ENCODE measurements around the gene CCDC112. TPM values are rescaled to one million over a fixed set of nuclear protein-coding genes. Genes with fewer than 3 reads are reported as not detected.
A peak's percentile ranks its signal among the peaks of the same experiment; 100 is the strongest.

The CCDC112 gene
- total and polyA plus RNA-seq, 5 donors from 2014 or later: 0.89 to 2.7 (median 1.8) TPM

DNA sequence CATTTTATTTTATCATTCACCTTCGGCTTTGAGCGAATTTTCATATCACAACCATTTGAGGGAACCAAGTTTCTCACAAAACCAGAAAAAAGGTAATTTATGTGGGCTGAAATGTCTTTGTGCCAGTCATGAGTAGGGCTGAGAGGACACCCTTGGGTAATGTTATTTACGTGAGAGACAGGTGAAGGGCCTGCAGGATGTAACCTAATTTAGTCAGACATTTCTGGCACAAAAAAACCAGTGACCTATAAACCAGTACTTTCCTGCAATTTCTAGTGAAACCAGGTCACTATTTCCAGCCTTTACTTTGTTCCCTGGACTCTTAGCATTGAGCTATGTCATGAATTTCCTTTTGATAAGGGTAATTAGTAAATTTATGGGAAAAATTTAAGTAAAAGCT lies 17.2 kb upstream of the CCDC112 start:
- no peaks in the 10 kb centered on the region for H3K4me1 Mint-ChIP-seq
- no peaks in the 10 kb centered on the region for H3K9me3 ChIP-seq (ENCODE audit: control insufficient read depth in 2 of 2, low read length in 2 of 2)
- H3K36me3 Mint-ChIP-seq: no peaks in the 10 kb centered on the region
- no peak overlapping the region for H3K27ac ChIP-seq (ENCODE audit: insufficient read depth, low read length, poor library complexity, severe bottlenecking)
- peaks cover 53% of the 10 kb centered on the region for H3K27me3 Mint-ChIP-seq
- no peak overlapping the region for H3K4me3 Mint-ChIP-seq
- peaks cover 18% of the 10 kb centered on the region for H3K27me3 ChIP-seq (ENCODE audit: control insufficient read depth, insufficient read depth, low read length)
- H3K4me1 ChIP-seq (ENCODE audit: control insufficient read depth, insufficient read depth, low read length, poor library complexity, severe bottlenecking): no peaks in the 10 kb centered on the region
- peaks cover 0 to 2% (median 0%) of the 10 kb centered on the region in 7 donors for H3K9me3 Mint-ChIP-seq
- no peak for ATAC-seq (ENCODE audit: low read depth in 2 of 2)
- DNase-seq: no peak
- no peak overlapping the region for H3K4me3 ChIP-seq (ENCODE audit: low read depth, low read length)
- H3K27ac Mint-ChIP-seq: no peak overlapping the region
- H3K36me3 ChIP-seq (ENCODE audit: control insufficient read depth, insufficient read depth, low read length): no peaks in the 10 kb centered on the region

DNA sequence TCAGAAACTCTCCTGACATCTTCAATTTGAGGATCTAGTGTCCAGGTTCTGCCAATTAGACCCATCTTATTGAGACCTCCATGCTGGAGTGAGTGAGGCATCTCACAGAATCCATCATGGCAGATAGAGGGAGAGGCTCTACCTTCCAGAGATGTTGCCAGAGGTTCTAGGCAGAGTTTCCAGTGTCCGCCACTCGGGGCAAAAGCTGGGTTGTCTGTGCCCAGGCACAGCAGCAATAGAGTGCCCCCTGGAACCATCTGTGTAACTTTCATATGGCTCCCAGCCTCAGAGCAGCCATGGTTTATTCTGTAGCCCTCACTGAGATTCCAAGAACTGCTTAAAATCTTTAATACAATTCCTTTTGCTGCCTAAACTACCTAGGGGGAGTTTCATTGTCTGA lies 16.6 kb upstream of the CCDC112 start:
- H3K36me3 ChIP-seq (ENCODE audit: control insufficient read depth, insufficient read depth, low read length): no peaks in the 10 kb centered on the region
- Mint-ChIP-seq H3K4me1 (no peaks in the 10 kb centered on the region), H3K4me3 (no peak overlapping the region), H3K9me3 (peaks cover 0 to 1% (median 0%) of the 10 kb centered on the region in 7 donors), H3K27me3 (peaks cover 53% of the 10 kb centered on the region), H3K27ac (no peak overlapping the region), H3K36me3 (no peaks in the 10 kb centered on the region)
- DNase-seq: no peak
- H3K4me1 ChIP-seq (ENCODE audit: control insufficient read depth, insufficient read depth, low read length, poor library complexity, severe bottlenecking): no peaks in the 10 kb centered on the region
- no peak overlapping the region for H3K4me3 ChIP-seq (ENCODE audit: low read depth, low read length)
- no peaks in the 10 kb centered on the region for H3K9me3 ChIP-seq (ENCODE audit: control insufficient read depth in 2 of 2, low read length in 2 of 2)
- H3K27ac ChIP-seq (ENCODE audit: insufficient read depth, low read length, poor library complexity, severe bottlenecking): no peak overlapping the region
- ATAC-seq (ENCODE audit: low read depth in 2 of 2): no peak
- H3K27me3 ChIP-seq (ENCODE audit: control insufficient read depth, insufficient read depth, low read length): peaks cover 22% of the 10 kb centered on the region

DNA sequence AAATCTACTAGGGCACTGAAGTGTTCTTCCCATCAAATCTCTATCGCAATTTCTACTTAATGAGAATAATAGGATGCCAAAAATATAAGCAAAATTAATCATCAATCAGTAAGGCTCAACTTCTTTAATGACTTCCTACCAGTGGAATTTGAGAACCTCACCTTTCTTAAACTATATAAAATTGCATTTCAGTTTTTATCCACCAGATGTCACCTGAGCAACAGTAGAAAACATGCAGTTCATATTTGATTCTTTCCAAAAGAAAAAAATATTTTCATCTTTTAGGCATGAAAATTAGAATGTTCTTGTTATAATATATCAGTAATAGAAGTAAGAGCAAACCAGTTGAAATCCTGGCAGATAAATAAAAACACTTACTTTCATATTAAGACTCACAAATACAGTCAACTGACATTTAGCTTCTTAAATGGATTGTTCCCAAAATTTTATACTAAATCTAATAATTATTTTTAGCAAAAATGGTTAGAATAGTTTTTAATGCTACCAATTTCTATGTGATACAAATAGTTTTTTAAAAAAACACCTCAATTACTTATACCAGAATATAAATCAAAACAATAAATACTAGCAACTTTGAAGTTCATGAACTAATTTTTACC lies 13.4 kb upstream of the CCDC112 start:
- Histone ChIP-seq H3K27me3 (ENCODE audit: control insufficient read depth, insufficient read depth, low read length) (peaks cover 28% of the 10 kb centered on the region), H3K27ac (ENCODE audit: insufficient read depth, low read length, poor library complexity, severe bottlenecking) (no peak overlapping the region), H3K9me3 (ENCODE audit: control insufficient read depth in 2 of 2, low read length in 2 of 2) (no peaks in the 10 kb centered on the region), H3K4me3 (ENCODE audit: low read depth, low read length) (no peak overlapping the region), H3K36me3 (ENCODE audit: control insufficient read depth, insufficient read depth, low read length) (no peaks in the 10 kb centered on the region), H3K4me1 (ENCODE audit: control insufficient read depth, insufficient read depth, low read length, poor library complexity, severe bottlenecking) (no peaks in the 10 kb centered on the region)
- DNase-seq: peak in 2 of 3 donors; percentile 53
- H3K27me3 Mint-ChIP-seq: peaks cover 34% of the 10 kb centered on the region
- no peaks in the 10 kb centered on the region for H3K9me3 Mint-ChIP-seq
- ATAC-seq (ENCODE audit: low read depth in 2 of 2): peak in 1 of 2 donors; percentile 53
- no peak overlapping the region for H3K4me3 Mint-ChIP-seq
- no peak overlapping the region for H3K27ac Mint-ChIP-seq
- no peaks in the 10 kb centered on the region for H3K36me3 Mint-ChIP-seq
- H3K4me1 Mint-ChIP-seq: no peaks in the 10 kb centered on the region

DNA sequence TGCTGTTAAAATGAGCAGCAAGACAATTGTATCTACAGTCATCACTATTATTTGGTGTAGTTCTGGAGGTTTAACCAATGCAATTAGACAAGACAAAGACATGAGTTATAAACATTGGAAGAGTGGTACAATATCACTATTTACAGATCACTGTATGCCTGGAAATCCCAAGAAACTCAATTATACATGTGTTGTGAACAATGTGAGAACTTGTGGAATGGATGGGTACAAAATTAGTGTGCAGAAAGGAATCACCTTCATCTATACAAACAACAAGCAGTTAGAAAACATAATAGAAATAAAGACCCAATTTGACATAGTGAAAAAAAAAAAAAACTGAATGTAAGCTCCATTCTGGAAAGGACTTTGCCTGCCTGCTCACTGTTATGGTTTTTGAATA lies 12.4 kb upstream of the CCDC112 start:
- Mint-ChIP-seq H3K27me3 (peaks cover 34% of the 10 kb centered on the region), H3K9me3 (no peaks in the 10 kb centered on the region), H3K4me1 (no peaks in the 10 kb centered on the region), H3K36me3 (no peaks in the 10 kb centered on the region), H3K4me3 (no peak overlapping the region), H3K27ac (no peak overlapping the region)
- no peak for DNase-seq
- no peak for ATAC-seq (ENCODE audit: low read depth in 2 of 2)
- no peaks in the 10 kb centered on the region for H3K36me3 ChIP-seq (ENCODE audit: control insufficient read depth, insufficient read depth, low read length)
- H3K27ac ChIP-seq (ENCODE audit: insufficient read depth, low read length, poor library complexity, severe bottlenecking): no peak overlapping the region
- no peaks in the 10 kb centered on the region for H3K9me3 ChIP-seq (ENCODE audit: control insufficient read depth in 2 of 2, low read length in 2 of 2)
- peaks cover 31% of the 10 kb centered on the region for H3K27me3 ChIP-seq (ENCODE audit: control insufficient read depth, insufficient read depth, low read length)
- no peak overlapping the region for H3K4me3 ChIP-seq (ENCODE audit: low read depth, low read length)
- no peaks in the 10 kb centered on the region for H3K4me1 ChIP-seq (ENCODE audit: control insufficient read depth, insufficient read depth, low read length, poor library complexity, severe bottlenecking)

DNA sequence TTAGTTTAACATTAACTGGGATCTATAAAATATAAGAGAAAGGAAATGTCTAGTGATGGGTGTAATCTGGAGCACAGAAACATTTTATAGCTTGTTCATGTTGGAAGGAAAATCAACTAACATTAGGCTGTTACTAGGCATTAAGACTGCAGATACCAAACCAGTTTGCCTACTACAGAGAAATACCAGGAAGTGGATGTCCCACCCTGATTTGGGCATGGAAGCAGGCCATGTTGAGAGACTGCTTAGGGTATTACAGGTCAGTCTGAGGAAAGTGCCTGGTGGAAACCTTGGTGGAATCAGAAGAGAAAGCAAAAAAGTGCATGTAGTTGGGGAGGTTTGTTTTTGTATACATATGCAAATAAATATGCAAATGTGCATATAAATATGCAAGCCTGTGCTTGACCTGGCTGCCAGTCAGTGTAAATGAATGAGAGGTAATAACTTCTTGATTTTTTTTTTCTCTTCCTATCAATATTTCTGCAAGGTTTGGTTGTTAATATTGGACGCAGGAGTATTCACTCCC lies 9.6 kb upstream of the CCDC112 start:
- no peak overlapping the region for H3K4me3 ChIP-seq (ENCODE audit: low read depth, low read length)
- H3K4me3 Mint-ChIP-seq: no peak overlapping the region

DNA sequence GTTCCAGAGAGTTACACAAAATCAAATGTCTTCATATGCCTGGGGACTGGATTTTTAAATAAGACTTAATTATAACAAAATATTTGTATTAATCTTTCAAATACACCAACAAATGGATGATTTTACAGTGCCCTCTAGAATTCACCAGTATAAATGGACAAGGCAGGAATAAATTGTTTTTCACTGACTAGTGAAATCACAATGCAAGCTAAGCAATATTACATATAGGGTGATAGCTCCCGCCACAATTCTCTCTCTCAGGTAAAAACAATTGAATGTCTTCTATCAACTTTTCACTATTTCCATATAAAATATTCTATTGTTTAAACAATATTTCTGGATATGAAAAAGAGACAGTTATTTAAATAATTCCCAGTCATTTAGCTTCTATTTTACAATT lies 8.0 kb upstream of the CCDC112 start:
- no peak overlapping the region for H3K4me3 Mint-ChIP-seq
- peaks cover 31% of the 10 kb centered on the region for H3K27me3 ChIP-seq (ENCODE audit: control insufficient read depth, insufficient read depth, low read length)
- no peak for DNase-seq
- H3K27me3 Mint-ChIP-seq: peaks cover 48% of the 10 kb centered on the region
- no peak overlapping the region for H3K27ac ChIP-seq (ENCODE audit: insufficient read depth, low read length, poor library complexity, severe bottlenecking)
- no peak for ATAC-seq (ENCODE audit: low read depth in 2 of 2)
- no peaks in the 10 kb centered on the region for H3K36me3 Mint-ChIP-seq
- no peaks in the 10 kb centered on the region for H3K9me3 ChIP-seq (ENCODE audit: control insufficient read depth in 2 of 2, low read length in 2 of 2)
- H3K4me1 Mint-ChIP-seq: no peaks in the 10 kb centered on the region
- H3K4me3 ChIP-seq (ENCODE audit: low read depth, low read length): no peak overlapping the region
- H3K4me1 ChIP-seq (ENCODE audit: control insufficient read depth, insufficient read depth, low read length, poor library complexity, severe bottlenecking): no peaks in the 10 kb centered on the region
- no peaks in the 10 kb centered on the region for H3K36me3 ChIP-seq (ENCODE audit: control insufficient read depth, insufficient read depth, low read length)
- H3K27ac Mint-ChIP-seq: no peak overlapping the region
- H3K9me3 Mint-ChIP-seq: peaks cover 0 to 2% (median 0%) of the 10 kb centered on the region in 7 donors

More for the DNA sequence above, 9.6 kb upstream of the CCDC112 start:
- H3K27ac ChIP-seq (ENCODE audit: insufficient read depth, low read length, poor library complexity, severe bottlenecking): no peak overlapping the region
- Mint-ChIP-seq H3K27ac (no peak overlapping the region), H3K4me1 (no peaks in the 10 kb centered on the region), H3K27me3 (peaks cover 44% of the 10 kb centered on the region), H3K36me3 (no peaks in the 10 kb centered on the region), H3K9me3 (peaks cover 0 to 2% (median 0%) of the 10 kb centered on the region in 7 donors)
- no peaks in the 10 kb centered on the region for H3K4me1 ChIP-seq (ENCODE audit: control insufficient read depth, insufficient read depth, low read length, poor library complexity, severe bottlenecking)
- H3K9me3 ChIP-seq (ENCODE audit: control insufficient read depth in 2 of 2, low read length in 2 of 2): no peaks in the 10 kb centered on the region
- no peak for ATAC-seq (ENCODE audit: low read depth in 2 of 2)
- no peak for DNase-seq
- peaks cover 30% of the 10 kb centered on the region for H3K27me3 ChIP-seq (ENCODE audit: control insufficient read depth, insufficient read depth, low read length)
- no peaks in the 10 kb centered on the region for H3K36me3 ChIP-seq (ENCODE audit: control insufficient read depth, insufficient read depth, low read length)

DNA sequence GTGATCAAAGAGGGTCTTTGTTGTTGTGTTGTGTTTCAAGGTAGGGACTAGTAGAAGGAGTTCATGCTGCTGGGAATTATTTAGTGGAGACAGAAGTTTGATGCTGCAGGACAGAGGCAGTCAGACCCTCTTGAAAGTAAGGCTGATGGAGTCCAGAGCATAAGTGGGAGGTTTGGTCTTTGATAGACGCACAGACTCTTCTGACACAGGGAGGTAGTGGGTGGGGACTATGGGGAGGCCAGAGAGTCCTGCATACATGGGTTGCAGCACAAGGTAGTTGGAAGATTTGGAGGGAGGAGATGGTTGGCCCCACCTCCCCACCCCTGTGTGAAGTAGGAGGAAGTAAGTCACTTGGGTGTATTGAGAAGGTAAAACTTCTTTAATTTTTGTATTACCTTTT lies 2.4 kb upstream of the CCDC112 start:
- Histone ChIP-seq H3K27ac (ENCODE audit: insufficient read depth, low read length, poor library complexity, severe bottlenecking) (no peak overlapping the region), H3K27me3 (ENCODE audit: control insufficient read depth, insufficient read depth, low read length) (peaks cover 20% of the 10 kb centered on the region), H3K9me3 (ENCODE audit: control insufficient read depth in 2 of 2, low read length in 2 of 2) (no peaks in the 10 kb centered on the region), H3K4me3 (ENCODE audit: low read depth, low read length) (no peak overlapping the region), H3K4me1 (ENCODE audit: control insufficient read depth, insufficient read depth, low read length, poor library complexity, severe bottlenecking) (peaks cover 14% of the 10 kb centered on the region), H3K36me3 (ENCODE audit: control insufficient read depth, insufficient read depth, low read length) (no peaks in the 10 kb centered on the region)
- no peaks in the 10 kb centered on the region for H3K36me3 Mint-ChIP-seq
- H3K27ac Mint-ChIP-seq: no peak overlapping the region
- peaks cover 0 to 12% (median 4%) of the 10 kb centered on the region in 4 donors for H3K4me1 Mint-ChIP-seq
- peaks cover 0 to 2% (median 0%) of the 10 kb centered on the region in 7 donors for H3K9me3 Mint-ChIP-seq
- H3K4me3 Mint-ChIP-seq: peak overlapping the region in 1 of 4 donors; percentile 4
- ATAC-seq (ENCODE audit: low read depth in 2 of 2) (no peak), DNase-seq (peak in 1 of 3 donors; percentile 4)
- peaks cover 53% of the 10 kb centered on the region for H3K27me3 Mint-ChIP-seq

DNA sequence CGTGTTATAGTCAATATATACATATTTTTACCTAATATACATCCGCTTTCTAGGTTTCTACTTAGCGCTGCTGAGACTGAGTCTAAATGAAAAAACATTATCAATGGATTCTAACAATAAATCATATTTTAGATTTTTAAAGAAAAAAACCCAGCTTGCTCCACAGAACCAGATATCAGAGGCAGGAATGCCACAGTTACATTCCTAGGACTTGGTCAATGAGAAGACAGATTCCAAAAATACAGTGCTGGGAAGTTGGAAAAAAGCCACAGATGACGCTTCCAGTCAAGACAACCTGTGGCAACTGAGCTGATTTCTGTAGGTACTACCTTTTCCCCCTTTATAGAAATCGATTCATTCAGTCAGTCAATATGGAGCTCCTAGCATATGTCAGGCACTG lies 577 bp upstream of the CCDC112 start:
- Mint-ChIP-seq H3K4me1 (peaks cover 0 to 12% (median 4%) of the 10 kb centered on the region in 4 donors), H3K27ac (no peak overlapping the region), H3K36me3 (no peaks in the 10 kb centered on the region), H3K4me3 (peak overlapping the region in 3 of 4 donors; percentile 25 to 54 (median 34)), H3K9me3 (peaks cover 0 to 10% (median 2%) of the 10 kb centered on the region in 7 donors), H3K27me3 (peaks cover 53% of the 10 kb centered on the region)
- peaks cover 8 to 9% of the 10 kb centered on the region in 2 experiments for H3K9me3 ChIP-seq (ENCODE audit: control insufficient read depth in 2 of 2, low read length in 2 of 2)
- peak overlapping the region; percentile 61 for H3K4me3 ChIP-seq (ENCODE audit: low read depth, low read length)
- no peak overlapping the region for H3K27ac ChIP-seq (ENCODE audit: insufficient read depth, low read length, poor library complexity, severe bottlenecking)
- H3K4me1 ChIP-seq (ENCODE audit: control insufficient read depth, insufficient read depth, low read length, poor library complexity, severe bottlenecking): peaks cover 14% of the 10 kb centered on the region
- peaks cover 27% of the 10 kb centered on the region for H3K27me3 ChIP-seq (ENCODE audit: control insufficient read depth, insufficient read depth, low read length)
- ATAC-seq (ENCODE audit: low read depth in 2 of 2) (no peak), DNase-seq (no peak)
- no peaks in the 10 kb centered on the region for H3K36me3 ChIP-seq (ENCODE audit: control insufficient read depth, insufficient read depth, low read length)

Data from CD4-positive, CD25-positive, alpha-beta regulatory T cell (primary cell).